Lower lobe of right lung (tissue), 2 donors: ENCODE results near the gene NBEAL2. TPM values are rescaled to one million over a fixed set of nuclear protein-coding genes. Genes with fewer than 3 reads are reported as not detected.
A peak's percentile ranks its signal among the peaks of the same experiment; 100 is the strongest.

Source experiments
- ATAC-seq, 2 donors: fragments of 200-7000 bp; cut with Tn5 transposase; one replicate each; pipeline ENCODE4 v1.9.1; 2020 to 2022; ENCODE audit warnings: mild to moderate bottlenecking in 2 of 2, moderate library complexity in 2 of 2
- DNase-seq: peaks from one replicate; pipeline ENCODE4 v3.0.0-alpha.2; 2020
- H3K27ac ChIP-seq: fragments of 200-600 bp; one replicate; pipeline ENCODE4 v1.8.0; 2022
- H3K27me3 ChIP-seq: fragments of 200-600 bp; one replicate; pipeline ENCODE4 v1.8.0; 2022; ENCODE audit warnings: low read depth
- H3K36me3 ChIP-seq: fragments of 200-600 bp; one replicate; pipeline ENCODE4 v1.8.0; 2022; ENCODE audit warnings: mild to moderate bottlenecking
- H3K4me1 ChIP-seq: fragments of 200-600 bp; one replicate; pipeline ENCODE4 v1.8.0; 2022
- H3K4me3 ChIP-seq: fragments of 200-600 bp; one replicate; pipeline ENCODE4 v1.8.0; 2022; ENCODE audit warnings: mild to moderate bottlenecking
- H3K9me3 ChIP-seq: fragments of 200-600 bp; one replicate; pipeline ENCODE4 v1.8.0; 2022
- intact Hi-C: fragments of 100-400 bp; cut with DNase I; formaldehyde crosslinking; loops from one replicate; pipeline ENCODE4 v1.11.0; 2022
- total RNA-seq: library from RNA; stranded (reverse); fragmentation: NEBNext Ultra II Directional; extraction: Animal tissue kit (Norgen Biotek cat#: 25700); gene quantifications from one replicate; pipeline ENCODE4 v1.2.1, GENCODE V29; 2021
- TF ChIP-seq, protein P1 (sequence below): fragments of 200-600 bp; IDR thresholded peaks from one replicate; pipeline ENCODE4 v1.8.0; 2022; ENCODE audit warnings: antibody characterized with exemption, mild to moderate bottlenecking
- donor health status: DM: no; HTN: yes; CAD: no; lungs with severe emphysema.

NBEAL2 gene
- total RNA-seq, 1 donor from 2014 or later, result 97.0 TPM

DNA sequence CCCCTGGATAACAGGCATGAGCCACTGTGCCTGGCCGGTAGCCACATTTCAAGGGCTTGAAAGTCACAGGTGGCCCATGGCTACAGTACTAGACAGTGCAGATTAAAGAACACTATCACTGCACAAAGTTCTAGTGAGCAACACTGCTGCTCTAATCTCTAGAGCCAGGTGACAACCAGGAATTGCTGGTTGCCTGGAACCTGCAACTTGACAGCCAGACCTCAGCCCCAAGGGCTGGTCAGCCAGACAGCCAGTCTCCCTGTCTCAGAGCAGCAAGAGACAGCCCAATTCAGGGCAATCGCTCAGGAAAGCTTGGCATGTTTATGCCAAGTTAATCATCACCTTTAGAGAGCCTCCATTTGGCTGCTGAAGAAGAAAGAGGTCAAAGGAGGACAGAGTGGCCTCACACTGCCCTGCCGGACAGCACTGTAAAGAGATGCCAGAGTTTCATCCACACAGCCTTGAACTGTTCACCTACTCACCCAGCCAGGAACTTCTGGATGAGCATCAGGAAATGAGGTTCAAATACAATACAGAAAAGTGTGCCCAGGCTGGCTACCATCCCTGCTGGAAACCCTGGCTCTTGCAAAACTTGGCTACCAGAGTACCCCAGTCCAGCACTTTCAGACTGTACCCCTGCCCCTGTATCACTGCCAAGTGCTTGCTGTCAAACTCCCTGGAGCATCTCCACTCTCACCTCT lies 8.9 kb upstream of the NBEAL2 start:
- Histone ChIP-seq H3K36me3 (peaks cover 15% of the 10 kb centered on the region), H3K9me3 (no peaks in the 10 kb centered on the region), H3K27ac (peak overlapping the region; percentile 32), H3K4me1 (peaks cover 94% of the 10 kb centered on the region), H3K27me3 (no peaks in the 10 kb centered on the region), H3K4me3 (no peak overlapping the region)
- ATAC-seq, result peak; percentile 76 to 78
- no peak for DNase-seq
- TF ChIP-seq, protein P1, sequence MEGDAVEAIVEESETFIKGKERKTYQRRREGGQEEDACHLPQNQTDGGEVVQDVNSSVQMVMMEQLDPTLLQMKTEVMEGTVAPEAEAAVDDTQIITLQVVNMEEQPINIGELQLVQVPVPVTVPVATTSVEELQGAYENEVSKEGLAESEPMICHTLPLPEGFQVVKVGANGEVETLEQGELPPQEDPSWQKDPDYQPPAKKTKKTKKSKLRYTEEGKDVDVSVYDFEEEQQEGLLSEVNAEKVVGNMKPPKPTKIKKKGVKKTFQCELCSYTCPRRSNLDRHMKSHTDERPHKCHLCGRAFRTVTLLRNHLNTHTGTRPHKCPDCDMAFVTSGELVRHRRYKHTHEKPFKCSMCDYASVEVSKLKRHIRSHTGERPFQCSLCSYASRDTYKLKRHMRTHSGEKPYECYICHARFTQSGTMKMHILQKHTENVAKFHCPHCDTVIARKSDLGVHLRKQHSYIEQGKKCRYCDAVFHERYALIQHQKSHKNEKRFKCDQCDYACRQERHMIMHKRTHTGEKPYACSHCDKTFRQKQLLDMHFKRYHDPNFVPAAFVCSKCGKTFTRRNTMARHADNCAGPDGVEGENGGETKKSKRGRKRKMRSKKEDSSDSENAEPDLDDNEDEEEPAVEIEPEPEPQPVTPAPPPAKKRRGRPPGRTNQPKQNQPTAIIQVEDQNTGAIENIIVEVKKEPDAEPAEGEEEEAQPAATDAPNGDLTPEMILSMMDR, result no peak
- intact Hi-C loops, result no loop called here

DNA sequence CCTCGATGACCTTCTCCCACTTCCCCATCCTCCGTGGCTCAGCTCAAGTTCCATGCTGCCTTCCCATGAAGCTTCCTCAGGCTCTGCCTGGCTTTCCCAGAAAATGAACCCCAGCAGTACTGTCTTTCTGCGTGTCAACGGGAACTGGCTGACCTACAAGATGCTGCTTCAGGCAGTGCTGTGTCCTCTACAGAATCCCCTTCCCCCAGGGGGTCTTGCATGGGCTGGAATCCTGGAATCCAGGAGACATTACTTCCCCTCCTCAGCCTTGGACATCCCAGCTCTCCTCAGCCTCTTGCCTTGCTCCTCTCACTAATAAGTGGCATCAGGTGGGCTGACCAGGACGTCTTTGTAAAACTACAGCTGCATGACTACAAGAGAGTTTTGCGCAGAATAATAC lies 8.3 kb upstream of the NBEAL2 start:
- intact Hi-C loops, result no loop called here
- no peaks in the 10 kb centered on the region for H3K27me3 ChIP-seq
- H3K36me3 ChIP-seq, result peaks cover 15% of the 10 kb centered on the region
- peaks cover 89% of the 10 kb centered on the region for H3K4me1 ChIP-seq
- no peak overlapping the region for H3K4me3 ChIP-seq
- H3K9me3 ChIP-seq, result no peaks in the 10 kb centered on the region
- DNase-seq, result no peak
- ATAC-seq, result no peak
- H3K27ac ChIP-seq, result peak overlapping the region; percentile 32
- TF ChIP-seq, protein P1, result no peak

DNA sequence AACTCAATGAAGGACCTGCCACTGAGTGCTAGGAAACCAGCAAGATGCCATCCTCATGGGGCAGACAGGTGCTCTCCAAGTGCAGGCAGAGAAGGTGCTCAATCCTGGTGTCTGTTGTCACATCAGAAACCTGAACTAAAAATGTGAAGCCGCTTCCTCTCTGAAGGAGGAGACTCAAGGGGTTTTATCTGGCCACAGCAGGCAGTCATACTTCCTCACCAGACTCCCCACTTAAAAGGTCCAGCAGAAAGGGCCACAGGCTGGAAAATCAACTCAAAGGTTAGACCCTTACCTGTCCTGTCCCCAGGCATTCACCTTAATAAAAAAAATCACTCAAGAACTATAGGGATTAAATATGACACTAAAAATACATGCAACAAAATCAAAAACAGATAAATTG lies 7.7 kb upstream of the NBEAL2 start:
- Histone ChIP-seq H3K36me3 (peaks cover 15% of the 10 kb centered on the region), H3K4me3 (no peak overlapping the region), H3K27ac (peak overlapping the region; percentile 32), H3K27me3 (no peaks in the 10 kb centered on the region), H3K4me1 (peaks cover 83% of the 10 kb centered on the region), H3K9me3 (no peaks in the 10 kb centered on the region)
- ATAC-seq (no peak), DNase-seq (no peak)
- intact Hi-C loops, result no loop called here
- TF ChIP-seq, protein P1, result no peak

DNA sequence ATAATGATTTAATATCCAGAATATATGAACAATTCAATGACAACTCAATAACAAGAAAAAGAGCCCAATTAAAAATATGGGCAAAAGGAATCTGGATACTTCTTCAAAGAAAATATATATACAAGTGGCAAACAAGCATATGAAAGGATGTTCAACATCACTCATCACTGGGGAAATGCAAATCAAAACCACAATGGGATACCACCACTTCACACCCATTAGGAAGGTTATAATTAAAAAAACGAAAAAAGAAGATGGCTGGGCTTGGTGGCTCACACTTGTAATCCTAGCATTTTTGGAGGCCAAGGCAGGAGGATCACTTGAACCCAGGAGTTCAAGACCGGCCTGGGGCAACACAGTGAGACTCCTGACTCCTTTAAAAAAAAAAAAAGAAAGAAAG lies 7.1 kb upstream of the NBEAL2 start:
- TF ChIP-seq, protein P1, result no peak

DNA sequence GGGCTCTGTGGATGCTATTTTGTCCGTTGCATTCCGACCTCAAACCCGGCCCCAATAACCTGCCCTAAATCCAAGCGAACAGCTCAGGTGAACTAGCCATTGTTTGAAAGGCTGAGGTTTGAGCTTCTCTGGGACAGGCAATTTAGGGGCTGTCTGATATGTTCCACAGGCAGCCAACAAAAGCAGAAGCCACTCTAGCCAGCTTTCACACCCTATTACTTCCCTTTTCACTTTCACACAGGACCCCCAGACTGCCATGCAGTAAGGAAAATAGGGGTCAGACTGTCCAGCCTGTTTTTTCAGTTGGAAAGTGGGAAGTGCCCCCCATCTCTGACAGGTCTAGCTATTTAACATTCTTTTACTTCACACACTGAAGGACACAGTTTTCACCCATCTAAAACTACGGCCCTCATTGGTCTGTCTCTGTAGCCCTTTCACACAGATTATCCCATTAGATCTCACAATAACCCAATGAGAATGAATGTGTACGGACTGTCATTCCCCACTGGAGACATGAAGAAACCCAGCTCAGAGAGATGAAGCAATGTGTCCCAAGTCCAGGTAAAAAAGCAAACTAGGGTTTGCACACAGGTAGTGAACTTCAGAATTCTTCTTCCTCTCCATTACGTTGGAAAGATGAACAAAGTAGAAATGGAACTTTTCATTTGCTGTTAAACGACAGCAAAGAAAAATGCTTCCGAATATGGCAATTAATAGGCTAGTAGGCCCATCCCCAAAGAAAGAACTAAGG lies 4.9 kb upstream of the NBEAL2 start:
- DNase-seq (no peak), ATAC-seq (no peak)
- Histone ChIP-seq H3K36me3 (peaks cover under 1% of the 10 kb centered on the region), H3K4me3 (peak overlapping the region; percentile 83), H3K9me3 (no peaks in the 10 kb centered on the region), H3K4me1 (peaks cover 77% of the 10 kb centered on the region), H3K27me3 (no peaks in the 10 kb centered on the region), H3K27ac (no peak overlapping the region)
- intact Hi-C loops, result no loop called here
- TF ChIP-seq, protein P1, result no peak

More for the DNA sequence above, 7.1 kb upstream of the NBEAL2 start:
- Histone ChIP-seq H3K4me3 (no peak overlapping the region), H3K27me3 (no peaks in the 10 kb centered on the region), H3K9me3 (no peaks in the 10 kb centered on the region), H3K4me1 (peaks cover 82% of the 10 kb centered on the region), H3K27ac (no peak overlapping the region), H3K36me3 (peaks cover 15% of the 10 kb centered on the region)
- intact Hi-C loops, result no loop called here
- DNase-seq (no peak), ATAC-seq (no peak)
